ENCODE measurements around the gene DDN.

The DDN gene

DNA sequence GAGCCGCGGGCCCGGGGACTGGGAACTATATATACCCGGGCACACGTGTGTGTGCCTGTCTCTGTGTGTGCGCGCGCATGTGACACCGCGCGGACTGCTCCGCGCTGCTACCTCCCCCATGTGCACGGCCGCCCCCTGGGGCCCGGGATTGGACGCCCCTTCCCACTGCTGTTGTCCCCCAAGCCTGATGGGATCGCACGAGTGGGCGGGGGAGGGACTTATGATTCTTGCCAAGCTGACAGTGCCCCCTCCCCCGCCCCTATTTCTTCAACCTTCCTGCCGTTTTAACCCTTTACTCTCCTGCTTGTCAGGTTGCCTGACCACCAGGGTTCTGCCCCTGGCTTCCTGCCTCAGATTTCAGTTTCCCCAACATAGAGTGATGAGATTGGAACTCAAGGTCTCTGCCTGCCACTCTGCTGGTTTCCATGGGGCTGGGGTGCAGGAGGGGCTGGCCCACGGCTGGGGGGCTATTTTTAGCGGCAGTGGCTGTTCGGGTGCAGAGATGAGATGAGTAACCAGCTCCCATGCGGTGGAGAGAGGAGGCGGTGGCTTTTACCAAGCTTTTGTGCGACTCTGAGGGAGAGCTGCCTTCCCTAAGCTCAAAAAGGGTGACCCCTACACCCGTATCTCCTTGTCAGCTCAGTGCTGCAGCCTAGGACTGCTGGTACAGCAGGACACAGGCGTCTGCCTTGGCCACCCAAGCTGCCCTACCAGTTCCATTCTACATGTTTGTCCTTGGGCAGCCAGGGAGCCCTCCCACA, at the start of gene DDN:
Gene DDN (minus strand): TSS at position 5 of the 761 bp plus-strand sequence. CDS start 88 bp downstream, outside the sequence.
- peak; percentile 65 for DNase-seq

DNA sequence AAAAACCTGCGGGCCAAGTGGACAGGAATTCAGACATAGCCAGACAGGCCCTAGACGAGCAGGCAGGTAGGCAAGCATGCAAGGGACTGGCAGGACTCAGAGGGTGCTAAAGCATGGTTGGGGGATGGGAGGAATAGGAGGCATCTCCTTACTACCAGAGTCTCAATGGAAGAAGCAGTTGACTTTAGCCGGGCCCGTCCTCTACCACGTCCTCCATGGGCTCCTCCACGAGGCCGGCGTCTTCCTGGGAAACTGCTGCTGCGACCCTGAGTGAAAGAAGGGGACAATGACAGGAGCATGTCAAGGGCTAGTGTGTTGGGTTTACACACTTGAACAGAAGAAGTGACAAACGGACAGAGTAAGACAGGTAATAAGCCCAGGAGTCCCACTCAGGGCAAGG, 49.8 kb upstream of the DDN start:
- no peak for DNase-seq

DNA sequence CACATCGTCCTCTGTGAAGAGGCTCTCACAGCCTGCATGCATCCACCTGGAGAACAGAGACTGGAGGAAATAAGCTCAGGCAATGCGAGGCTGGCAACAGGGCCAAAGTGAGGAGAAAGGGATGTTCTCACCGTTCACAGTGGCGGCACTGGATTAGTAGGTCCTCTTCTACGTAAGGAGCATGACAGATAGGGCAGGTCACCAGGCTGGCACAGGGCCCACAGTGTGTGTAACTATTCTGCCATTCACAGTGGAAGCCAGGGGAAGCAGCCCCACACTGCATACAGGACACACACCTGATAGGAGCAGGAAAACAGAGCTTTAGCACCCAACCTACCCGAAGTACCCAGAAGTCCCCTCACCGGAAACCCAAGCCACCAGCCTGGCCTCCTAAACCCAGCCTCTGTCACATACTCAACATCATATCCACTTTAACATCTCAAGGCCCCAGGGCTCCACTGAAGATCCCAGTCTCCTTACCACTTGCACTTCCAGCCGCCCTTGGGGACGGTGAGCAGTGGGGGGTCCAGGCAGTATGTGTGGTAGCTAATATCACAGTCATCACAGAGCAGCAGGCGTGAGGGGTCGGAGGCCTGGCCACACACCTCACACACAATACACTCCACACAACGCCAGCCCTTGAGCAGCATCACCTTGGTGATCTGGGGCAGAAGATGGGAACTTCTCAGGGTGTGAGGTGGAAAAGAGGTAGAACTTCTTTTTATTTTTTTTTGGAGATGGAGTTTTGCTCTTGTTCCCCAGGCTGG, 47.1 kb upstream of the DDN start:
- no peak for DNase-seq

DNA sequence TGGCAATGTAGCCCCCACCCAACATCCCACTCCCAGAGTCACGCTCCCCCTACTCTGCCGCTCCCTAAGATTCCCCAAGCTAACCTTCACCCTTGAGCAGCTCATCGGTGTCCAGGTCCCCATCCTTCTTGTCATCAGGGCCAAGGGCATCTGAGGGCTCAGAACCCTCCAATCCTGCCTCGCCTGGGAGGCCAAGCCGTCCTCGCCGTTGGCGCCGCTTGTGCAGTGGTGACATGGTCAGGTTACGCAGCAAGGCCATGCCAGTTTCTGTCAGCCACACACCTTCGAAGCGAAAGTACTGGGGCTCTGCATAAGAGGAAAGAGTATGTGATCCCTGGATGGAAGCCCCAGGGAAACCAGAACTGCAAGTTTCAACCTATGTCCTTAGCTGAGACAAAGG, 45.5 kb upstream of the DDN start:
- DNase-seq = no peak

DNA sequence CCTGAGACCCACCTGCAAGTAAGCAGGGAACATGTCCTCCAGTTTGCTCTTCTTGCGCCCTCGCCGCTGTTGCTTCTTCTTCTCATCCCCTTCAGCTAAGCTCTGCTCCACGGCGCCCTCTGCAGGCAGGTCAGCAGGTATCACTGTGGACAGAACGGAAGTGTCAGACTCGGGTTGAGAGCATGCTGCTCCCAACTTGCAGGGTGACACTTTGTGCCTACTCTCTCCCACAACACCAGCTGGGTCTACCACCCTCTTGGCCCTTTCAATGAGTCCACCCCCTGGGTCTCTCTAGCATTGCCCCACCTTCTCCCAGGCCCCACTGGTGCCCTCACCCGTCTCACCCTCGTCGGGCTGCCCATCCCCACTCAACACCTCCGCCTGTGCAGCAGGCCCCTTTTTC, 44.7 kb upstream of the DDN start:
- peak; percentile 92 for DNase-seq

DNA sequence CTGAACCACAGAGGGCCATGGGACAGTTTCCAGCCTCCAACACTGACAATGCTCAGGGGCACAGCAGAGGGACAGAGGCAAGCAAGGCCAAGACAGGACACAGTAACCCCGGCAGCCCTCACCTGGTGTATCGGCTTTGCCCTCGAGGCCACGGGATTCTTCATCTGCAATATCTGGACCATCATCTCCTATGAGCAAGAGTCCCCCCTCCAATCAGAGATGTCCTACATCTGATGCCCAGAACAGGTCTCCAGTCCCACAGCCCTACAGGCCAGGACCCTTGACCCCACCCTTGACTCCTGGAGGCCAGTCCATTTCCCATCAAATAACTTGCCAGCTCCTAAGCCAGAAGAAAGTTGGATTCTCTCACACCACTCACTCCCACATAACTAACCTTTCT, 44.1 kb upstream of the DDN start:
- no peak for DNase-seq

DNA sequence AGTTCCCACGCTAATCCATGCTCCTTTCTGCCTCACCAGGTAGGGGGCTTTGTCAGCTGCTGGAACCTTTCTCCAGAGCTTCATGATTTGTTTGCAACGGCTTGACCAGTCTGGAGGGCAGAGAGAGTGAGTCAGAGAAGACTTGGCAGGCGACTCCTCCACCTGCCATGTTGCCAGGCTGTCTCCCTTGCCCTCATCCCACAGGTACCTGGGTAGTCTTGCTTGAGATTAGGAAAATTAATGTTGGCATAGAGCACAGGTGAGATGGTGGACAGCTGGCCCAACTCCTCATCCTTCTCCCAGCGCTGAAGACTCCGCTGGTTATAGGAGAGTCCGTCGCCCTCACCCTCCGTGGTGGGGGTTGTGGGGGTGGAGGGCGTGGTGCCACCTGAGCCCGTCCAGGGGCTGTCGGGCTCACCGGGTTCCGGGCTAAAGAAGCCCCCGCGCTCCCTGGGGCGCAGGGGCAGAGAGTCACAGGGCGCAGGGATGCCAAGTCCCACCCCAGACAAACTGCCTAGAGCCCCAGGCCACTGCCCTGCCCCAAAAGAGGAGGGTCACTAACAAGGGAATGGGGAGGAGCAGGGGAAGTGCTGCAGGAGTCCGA, 42.8 kb upstream of the DDN start:
- no peak for DNase-seq

DNA sequence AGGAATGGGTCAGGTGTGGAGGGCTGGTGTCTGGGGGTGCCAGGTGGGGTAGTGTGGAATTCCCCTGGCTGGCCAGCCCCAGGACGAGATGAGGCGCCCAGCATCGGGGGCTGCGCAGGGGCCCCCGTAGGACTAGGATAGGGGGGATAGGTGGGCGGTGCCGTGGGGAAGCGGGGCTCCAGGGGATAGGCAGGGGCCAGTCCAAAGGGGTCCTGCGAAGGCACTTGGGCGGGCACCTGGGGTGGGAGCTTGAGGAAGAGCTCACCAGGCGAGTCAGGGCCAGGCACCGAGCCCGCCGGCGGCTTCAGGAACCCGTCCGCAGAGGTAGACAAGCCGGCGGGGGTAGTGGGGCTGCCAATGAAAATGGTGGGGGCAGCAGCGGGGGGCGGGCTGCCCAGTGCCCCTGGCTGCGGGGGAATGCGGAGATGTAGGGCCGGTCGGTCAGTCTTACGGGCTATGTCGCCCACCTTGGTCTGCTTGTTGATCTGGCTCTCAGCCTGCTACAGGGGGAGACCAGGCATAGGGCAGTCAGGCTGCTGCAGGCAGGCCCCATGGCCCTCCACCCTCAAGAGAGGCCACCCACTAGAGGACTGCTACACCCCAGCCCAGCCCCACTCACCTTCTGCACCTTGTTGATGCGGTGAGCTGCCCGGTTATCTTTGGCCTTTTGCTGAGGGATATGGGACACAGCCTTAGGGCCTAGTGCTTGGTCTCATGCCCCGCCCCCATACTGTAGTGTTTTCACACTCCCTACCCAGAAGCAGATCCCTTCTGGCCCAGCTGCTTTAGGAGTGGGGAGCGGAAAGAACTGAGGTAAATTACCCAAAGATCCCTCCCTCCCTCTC, 42.1 kb upstream of the DDN start:
- DNase-seq = no peak

DNA sequence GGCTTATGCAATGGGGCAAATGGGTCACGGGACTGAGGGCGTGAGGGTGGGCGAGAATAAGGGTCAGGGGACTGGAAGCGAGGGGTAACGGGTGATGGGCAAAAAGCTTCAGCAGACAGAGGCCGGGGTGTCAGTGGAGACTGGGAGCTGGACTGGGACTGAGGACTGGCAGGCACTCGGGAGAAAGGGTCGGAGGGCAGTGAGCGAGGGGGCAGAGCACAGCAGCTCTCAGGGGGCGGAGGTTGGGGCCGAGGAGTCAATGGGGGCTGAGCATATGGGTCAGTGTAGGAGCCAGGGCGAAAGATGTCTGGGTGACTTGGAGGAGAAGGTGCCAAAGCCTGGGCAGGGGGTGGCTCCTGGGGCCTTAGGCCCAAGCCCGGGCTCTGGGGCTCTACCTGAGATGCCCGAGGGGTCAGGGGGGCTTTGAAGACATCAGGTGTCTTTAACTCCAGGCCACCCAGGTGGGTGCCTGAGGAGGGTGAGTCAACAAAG, 41.2 kb upstream of the DDN start:
- no peak for DNase-seq

DNA sequence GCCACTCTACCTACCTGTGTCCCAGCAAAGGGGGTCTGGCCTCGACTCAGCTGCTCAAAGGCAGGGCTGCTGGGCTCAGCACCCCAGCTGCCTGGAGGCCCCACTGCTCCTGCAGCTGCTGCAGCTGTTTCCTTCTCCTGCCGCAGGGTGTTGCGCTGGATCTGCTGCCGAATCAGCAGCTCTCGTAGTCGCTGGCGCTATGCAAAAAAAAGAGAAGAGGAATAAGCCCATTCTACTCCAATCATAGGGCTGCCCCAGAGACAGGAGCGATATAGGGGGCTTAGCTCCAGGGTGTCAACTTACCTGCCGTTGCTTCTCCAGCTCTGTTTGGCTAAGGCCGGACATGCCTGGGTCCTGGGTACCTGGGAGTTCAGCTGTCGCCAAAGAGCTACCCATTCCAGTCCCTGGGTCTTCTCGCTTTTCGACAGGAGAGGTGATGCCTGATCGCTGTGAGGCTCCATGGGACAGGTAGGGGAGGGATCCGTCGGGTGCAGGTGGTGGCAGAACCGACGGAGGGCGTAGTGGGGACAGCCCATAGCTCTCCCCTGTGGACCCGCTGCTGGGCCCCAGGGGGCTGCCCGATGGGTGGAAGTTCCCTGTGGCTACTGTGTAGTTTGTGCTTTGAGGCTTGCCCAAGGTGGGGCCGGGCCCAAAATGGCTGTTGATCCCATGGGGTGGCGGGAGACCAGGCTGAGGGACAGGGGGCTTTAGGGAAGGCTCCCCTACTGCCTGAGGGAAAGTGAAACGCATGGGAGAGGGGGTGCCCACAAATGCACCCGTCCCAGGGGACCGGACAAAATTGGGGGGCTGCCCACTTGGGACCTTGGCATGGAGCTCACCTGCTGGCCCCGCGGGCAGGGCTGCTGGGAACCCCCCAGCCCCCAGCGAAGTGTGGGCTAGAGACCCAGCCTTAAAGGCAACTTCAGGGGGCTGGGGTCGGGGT, 40.5 kb upstream of the DDN start:
- no peak for DNase-seq

DNA sequence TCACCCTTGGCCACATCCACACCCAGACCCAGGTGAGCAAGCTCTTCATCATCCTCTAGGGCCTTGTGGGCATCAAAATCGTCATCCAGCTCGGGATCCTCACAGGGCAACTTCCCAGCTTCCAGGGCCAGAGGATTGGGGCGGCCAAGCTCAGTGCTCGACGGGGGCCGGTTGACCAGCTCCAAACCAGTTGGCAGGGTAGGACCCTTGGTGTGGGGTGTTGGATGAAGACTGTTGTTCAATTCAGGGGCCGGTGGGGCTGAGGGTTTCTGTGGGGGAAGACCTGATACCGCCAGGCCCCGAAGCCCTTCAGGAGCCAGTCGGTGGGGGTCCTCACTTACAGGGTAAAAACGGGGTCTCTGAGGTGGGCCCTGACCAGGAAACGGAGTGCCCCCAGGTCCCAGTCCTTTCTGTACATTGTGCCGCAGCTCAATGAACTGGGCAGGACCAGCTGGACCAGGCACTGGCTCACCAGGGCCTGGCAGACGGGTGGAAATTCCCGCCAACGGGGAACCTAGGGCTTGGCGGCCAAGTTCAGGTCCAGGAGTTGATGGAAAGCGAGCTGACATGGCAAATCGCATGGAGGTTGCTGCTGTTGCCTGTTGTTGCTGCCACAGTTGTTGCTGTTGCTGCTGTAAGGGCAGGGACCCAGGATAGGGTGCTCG, 39.2 kb upstream of the DDN start:
- DNase-seq = no peak

DNA sequence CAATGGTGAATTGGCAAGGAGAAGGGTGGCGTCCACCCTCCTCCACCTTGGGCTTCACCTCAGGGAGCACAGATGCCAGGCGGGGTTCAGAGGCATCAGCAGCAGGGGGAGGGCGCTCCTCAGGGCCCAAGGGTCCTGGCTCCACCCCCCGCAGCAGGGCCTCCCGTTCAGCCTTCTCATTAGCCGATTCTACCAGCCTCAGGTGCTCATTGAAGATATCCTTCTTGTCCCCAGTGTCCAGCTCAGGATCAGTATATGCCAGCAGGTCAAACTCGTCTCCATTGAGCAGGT, 38.7 kb upstream of the DDN start:
- no peak for DNase-seq

DNA sequence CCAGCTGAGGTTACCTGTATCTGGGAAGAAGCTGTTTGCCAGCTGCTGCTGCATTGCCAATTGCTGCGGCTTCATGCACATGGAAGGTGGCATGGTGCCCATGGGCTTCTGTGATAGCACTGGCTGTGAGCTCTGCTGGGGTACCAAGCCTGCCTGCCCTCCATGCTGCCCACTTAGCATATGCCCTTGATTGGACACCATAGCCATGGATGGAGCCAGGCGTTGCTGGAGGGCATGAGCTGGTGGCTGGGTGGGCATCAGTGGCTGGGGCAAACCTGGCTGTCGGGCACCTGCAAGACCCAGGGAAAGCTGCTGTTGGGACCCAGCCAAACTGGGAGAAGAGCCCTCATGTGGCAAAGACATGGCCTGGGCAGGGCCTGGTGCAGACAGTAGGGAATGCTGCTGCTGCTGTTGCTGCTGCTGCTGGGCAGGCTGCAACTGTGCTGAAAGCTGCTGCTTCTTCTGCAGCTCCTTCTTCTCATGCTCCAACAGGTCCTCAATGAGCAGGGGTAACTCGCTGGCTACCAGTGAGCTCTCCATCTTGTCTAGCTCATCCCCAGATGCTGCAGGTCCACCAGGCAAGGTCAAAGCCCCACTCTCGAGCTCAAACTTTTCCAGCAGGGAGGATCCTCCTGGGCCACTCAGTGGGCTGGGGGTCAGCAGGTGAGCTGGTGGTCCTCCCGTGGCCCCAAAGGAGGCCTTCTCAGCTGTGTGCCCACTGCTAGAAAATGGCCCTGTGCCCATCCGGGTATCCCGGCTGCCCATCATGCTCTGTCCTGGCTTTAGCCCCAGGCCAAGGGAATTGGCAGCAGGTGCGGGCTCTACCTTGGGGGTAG, 38.2 kb upstream of the DDN start:
- DNase-seq = no peak

DNA sequence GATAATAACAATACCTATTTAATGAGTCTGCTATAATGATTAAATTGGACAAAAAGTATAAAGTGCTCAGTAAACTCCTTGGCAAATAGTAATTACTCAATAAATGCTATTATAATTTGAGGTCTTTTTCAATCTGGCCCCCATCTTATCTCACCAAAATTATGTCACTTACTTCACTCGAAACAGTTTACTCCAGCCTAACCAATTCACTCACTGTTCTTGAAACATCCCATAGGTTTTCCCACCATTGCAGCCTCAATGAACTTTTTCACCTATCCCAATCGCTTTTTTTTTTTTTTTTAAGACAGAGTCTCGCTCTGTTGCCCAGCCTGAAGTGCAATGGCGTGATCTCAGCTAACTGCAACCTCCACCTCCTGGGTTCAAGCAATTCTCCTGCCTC, 36.9 kb upstream of the DDN start:
- no peak for DNase-seq

DNA sequence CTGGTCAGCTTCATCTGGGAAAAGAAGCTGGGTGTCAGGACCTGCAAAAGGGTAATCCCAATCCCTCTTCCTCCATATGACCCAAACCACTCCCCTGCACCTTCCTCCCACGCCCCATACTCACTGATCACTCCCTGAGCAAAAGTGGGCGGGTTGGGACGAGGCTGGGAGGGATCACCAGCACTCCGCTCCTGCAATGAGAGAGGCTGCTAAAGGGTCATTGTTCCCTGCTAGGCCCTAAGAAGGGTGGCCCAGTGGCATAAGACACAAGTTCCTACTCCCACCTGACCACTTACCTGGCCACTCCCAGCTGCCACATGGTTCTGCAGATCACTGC, 35.1 kb upstream of the DDN start:
- DNase-seq = no peak

DNA sequence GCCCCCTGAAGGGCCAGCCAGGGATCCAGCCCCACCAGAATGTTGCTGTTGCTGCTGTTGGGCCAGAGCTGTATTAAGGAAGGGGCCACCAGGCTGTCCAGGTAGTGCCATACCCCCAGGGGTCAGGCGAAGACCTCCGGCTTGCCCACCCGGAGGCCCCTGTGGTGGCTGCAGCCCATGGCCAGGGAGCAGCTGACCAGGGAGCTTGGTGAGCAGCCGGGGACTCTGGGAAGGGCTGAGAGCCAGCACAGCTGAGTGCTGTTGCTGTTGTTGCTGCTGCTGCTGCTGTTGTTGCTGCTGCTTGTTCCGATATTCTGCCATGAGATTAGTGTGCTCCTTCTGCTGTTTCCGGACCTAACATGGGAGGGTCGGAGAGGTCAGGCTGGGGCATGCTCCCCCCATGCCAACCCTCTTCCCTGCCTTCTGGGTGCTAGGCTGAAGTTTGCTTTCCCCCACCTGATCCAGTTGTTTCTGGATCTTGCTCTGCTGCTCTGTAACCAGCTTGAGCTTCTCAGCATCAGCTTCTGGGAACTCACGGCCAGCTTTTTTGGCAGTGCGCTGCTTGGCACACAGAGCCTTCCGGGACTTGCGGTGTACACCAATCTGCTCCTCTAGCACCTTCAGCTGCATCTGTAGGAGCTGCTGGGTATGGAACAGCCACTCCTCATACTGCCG, 34.6 kb upstream of the DDN start:
- DNase-seq = no peak

DNA sequence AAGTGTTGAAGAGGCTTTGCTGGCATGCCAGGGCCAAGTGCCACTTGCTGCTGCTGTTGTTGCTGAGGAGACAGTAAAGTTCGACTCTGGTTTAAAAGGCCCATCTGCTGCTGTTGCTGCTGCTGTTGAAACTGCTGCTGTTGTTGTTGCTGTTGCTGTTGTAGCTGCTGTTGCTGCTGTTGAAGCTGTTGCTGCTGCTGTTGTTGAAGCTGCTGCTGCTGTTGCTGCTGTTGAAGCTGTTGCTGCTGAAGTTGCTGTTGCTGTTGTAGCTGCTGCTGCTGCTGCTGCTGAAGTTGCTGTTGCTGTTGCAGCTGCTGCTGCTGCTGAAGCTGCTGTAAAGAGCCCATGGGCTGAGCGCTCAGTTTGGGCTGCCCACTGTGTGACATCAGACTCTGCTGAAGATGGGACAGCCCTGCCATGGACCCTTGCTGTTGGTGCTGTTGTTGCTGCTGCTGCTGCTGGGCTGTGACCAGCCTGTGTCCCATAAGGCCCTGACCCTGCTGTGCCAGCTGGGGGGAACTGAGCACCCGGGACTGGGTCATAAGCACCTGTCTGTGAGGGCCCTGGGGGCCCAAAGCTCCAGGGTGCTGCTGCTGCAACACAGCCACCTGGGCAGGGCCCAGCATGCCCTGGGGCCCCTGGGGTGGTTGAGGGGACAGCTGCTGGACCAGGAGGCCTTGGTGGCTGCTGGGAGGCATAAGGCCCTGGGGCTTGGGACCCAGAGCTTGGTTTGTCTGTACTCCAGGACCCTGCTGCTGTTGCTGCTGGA, 33.7 kb upstream of the DDN start:
- no peak for DNase-seq

DNA sequence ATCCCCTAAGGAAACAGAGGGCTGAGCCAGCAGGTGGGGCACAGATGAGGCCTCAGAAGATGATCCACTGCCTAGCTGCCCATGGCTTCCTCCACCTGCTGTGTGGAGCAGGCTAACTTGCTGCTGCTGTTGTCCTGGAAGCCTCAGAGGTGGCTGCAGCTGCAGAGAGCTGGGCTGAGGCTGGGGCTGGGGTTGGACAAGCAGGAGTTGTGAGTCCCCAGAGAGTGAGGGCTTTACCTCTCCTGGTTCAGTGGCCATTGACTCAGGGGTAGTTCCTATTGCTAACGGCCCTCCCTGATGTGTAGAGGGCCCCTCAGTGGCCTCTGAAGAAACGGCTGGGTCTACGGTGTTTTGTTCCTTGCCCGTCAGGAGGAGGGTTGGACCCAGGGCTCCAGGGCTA, 33.1 kb upstream of the DDN start:
- no peak for DNase-seq

DNA sequence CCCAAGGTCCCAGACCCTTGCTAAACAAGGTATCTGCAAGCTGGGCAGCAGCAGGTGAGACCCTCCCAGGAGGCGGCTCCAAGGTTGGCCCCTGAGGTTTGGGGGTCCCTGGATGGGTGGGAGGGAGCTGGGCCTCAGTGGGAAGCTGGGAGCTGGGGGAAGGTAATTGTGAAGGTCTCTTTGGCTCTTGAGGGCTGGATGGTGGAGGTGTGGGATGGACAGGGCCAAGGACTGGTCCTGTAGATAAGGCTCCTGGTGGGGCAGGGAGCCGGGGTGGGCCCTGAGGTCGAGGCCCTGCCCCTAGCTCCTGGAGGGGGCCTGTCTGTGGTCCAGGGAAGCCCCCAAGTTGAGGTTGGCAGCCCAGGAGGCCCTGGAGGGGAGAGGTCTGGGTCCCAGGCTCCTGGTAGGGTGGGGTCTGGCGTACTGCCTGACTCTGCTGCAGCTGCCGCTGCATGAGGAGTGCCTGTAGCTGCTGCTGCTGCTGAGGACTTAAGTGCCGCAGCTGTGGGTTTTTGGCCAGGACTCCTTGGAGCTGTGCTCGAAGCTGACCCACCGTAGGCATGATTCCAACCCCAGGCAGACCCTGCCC, 32.5 kb upstream of the DDN start:
- no peak for DNase-seq

Measured in stimulated activated CD8-positive, alpha-beta memory T cell treated with anti-CD3 and anti-CD28 coated beads, Interleukin-4, amount 100 ng/mL, for 48 hours (primary cell).